GM19239 (cell line): ENCODE results near the gene TAF10.

ENCODE experiments used
- DNase-seq: peaks from one replicate; pipeline ENCODE4 v3.0.0; 2011; ENCODE audit warnings: low spot score; ENCODE audit not compliant: insufficient read length
- FAIRE-seq: peaks from 2 replicates; lab custom pipeline; 2011; peaks lifted over from hg19 to GRCh38; lab: Jason Lieb, UNC

Gene TAF10

DNA sequence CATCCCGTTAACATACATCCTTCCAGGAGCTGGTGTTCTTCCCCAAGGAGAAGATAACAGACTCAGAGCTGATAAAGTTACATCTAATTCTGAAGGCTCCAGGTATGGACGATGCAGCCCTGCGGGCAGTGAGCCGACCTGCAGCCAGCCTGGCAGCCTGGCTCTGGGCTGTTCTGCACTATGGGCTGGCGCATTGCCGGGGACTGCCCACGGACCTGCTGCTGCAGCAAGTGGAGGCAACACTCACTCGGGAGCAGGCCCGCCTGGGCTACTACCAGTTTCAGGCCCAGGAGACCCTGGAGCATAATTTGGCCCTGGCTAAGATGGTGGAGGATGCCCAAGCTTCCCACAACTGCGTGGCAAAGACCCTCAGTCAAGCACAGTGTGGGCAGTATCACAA lies 48.3 kb downstream of the TAF10 start:
- no peak for FAIRE-seq
- no peak for DNase-seq

DNA sequence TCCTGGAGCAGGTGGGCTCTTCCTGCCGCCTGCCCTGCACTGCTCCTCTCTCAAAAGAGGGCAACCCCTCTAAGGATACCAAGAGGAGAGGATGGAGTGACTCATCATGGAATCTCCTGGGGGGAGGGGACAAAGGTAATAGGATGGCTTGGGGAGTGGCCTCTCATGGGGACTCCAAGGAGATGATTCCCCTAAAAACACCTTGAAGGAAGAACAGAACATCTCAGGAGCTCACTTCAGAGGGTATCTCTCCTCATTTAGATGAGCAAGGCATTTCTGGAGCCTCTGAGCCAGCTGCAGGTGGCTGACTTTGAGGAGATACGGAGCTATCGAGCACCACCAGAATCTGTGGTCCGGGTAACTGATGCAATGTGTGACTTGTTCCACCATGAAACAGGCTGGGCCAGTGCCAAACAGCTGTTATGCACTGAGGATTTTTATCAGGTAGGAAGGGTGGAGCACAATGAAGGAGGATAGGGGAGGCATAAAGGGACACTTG lies 48.8 kb downstream of the TAF10 start:
- DNase-seq, result no peak
- no peak for FAIRE-seq

DNA sequence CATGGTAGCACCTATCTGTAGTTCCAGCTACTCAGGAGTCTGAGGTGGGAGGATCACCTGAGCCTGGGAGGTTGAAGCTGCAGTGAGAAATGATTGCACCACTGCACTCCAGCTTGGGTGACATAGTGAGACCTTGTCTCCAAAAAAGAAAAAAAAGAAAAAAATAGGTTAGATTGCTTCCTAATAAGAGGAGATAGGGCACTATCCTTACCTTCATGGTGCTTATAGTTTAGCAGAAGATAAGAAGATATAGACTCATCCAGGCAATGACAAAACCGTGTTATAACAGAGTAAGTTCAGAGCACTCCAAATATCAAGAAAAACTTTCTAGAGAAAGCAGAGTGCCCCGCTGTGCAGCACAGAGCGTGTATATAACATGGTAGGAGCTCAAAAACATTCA lies 50.7 kb downstream of the TAF10 start:
- no peak for FAIRE-seq
- no peak for DNase-seq
